Daoy (cell line): ENCODE results near the gene IPP. TPM values are rescaled to one million over a fixed set of nuclear protein-coding genes. Genes with fewer than 3 reads are reported as not detected.
"Not testable (repeated sequence)": the region's sequence is repeated elsewhere in the genome, so short reads cannot be mapped to it uniquely, and the experiment has no call there.

Experiments used
- DNase-seq: peaks from one replicate; pipeline ENCODE4 v3.0.0-alpha.2; 2015; ENCODE audit warnings: low read depth
- total RNA-seq: library from RNA; depleted of rRNA; stranded (reverse); fragments of >200 nt; shearing (Covaris generic); gene quantifications from 2 replicates; pipeline ENCODE4 v1.2.3, GENCODE V29; 2014

Gene IPP
- total RNA-seq, 1 experiment from 2014 or later: 9.7 TPM

DNA sequence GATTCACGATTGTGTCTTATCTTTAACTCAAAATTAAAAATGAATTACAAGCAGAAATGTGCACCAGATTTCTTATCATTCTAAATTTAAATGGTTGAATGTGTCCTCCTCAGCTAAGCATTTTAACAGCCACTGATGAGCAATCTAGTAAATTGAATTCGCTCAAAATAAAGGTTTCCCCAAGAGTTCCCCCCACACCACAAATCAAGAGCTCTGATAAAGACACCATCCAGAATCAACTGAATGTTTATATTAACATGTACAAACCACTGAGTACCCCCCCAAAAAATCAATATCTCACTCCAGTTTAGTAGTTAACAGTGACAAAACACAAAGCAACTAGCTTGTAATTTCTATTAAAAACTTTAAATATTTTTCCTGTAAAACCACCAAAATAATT lies 66.1 kb downstream of the IPP start:
- DNase-seq: no peak

DNA sequence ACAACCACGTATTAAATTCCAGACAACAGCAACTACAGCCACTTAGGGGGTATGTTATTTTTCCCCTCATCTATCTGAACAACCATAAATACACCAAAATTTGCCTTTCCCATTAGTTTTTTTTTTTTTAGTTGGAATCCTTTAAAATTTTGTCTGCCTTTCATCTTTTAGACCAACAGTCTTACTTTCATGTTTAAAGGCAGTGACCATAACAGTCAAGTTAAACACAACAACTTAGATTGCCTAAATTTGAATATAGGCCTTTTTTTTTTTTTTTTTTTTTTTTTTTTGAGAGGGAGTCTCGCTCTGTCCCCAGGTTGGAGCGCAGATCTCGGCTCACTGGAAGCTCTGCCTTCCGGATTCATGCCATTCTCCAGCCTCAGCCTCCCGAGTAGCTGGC lies 67.5 kb downstream of the IPP start:
- DNase-seq: no peak

DNA sequence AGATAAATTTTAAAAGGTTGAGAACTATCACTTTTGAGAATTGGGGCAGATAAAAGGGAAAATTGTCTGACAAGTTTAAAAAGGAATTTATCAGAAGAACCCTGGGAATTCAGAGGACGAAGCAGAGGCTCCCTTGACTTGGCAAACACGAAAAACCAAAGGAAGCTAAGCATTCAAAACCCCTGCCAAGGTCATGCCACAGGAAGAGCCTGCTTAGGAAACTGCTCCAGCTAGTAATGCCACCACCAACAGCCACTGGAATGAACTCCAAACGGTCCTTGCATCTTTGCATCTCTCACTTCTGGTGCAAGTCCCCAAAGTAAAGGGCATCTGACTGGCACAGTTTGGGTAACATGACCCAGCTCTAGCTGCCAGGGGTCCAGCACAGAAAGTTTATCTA lies 71.3 kb downstream of the IPP start:
- DNase-seq: peak; percentile 7

DNA sequence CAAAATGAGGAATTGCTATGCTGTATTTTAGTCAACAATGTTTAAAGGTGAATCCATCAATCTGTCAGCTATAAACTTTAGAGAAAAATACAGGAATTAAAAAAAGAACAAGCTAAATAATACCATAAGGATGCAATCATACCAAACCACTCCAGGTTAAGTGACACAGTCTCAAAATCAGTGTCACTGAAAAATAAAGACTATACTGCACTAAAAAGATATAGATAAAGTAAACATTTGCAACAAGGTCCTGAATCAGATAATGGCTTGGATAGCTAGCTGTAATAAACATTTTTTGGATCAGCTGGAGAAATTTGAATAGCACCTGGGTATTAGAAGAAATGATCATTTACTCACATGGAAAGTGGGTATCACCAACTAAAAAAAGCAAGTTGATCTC lies 72.0 kb downstream of the IPP start:
- DNase-seq: no peak

DNA sequence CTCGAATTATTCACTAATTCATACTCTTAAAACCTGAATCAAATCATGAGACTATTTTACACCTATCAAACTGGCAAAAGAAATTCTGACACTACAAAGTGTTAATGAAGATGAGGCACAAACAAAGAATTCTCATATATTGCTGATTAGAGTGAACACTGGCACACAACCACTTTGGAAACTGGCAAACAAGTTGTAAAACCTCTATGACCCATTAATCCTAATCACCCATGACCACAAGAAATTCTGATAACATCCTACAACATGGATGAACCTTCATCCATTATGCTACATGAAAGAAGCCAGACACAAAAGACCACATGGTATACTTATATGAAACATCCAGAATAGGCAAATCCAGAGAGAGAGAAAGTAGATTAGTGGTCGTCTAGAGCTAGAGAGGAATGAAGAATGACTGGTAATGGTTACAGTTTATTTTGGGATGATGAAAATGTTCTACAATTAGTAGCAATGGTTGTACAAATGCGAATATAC lies 72.7 kb downstream of the IPP start:
- no peak for DNase-seq

DNA sequence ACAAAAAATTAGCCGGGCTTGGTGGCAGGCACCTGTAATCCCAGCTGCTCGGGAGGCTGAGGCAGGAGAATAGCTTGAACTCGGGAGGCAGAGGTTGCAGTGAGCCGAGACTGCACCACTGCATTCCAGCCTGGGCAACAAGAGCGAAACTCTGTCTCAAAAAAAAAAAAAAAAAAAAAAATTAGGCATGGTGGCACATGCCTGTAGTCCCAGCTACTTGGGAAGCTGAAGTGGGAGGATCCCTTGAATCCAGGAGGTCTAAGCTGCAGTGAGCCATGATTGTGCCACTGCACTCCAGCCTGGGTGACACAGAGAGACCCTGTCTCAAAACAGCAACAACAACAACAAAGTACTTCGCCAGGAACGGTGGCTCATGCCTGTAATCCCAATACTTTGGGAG lies 73.9 kb downstream of the IPP start:
- DNase-seq: not testable (repeated sequence)

DNA sequence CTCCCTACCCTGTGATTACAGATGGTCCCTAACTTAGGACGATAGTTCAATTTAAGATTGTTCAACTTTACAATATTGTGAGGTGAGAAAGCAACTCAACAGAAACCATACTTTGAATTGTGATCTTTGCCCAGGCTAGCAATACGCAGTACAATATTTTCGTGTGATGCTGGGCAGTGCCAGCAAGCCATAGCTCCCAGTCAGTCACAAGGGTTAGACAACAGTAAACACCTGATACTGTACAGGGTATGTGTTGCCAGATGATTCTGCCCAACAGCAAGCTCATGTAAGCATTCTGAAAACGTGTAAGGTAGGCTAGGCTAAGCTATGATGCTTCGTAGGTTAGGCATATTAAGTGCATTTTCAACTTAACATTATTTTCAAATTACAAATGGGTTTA lies 76.0 kb downstream of the IPP start:
- no peak for DNase-seq

DNA sequence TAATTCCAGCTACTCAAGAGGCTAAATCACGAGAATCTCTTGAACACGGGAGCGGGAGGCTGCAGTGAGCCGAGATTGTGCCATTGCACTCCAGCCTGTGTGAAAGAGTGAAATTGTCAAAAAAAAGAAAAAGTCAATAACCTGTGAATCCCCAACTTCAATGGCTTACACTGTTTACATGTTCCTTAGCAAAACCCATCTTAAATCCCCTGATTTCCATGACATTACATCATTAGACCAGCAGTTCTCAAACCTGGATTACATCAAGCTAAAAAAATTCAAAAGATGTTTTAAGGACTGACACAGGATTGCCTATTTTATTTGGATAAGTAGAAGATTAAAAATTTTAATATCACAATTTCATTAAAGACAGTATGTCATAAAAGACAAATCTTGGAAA lies 76.5 kb downstream of the IPP start:
- DNase-seq: no peak

DNA sequence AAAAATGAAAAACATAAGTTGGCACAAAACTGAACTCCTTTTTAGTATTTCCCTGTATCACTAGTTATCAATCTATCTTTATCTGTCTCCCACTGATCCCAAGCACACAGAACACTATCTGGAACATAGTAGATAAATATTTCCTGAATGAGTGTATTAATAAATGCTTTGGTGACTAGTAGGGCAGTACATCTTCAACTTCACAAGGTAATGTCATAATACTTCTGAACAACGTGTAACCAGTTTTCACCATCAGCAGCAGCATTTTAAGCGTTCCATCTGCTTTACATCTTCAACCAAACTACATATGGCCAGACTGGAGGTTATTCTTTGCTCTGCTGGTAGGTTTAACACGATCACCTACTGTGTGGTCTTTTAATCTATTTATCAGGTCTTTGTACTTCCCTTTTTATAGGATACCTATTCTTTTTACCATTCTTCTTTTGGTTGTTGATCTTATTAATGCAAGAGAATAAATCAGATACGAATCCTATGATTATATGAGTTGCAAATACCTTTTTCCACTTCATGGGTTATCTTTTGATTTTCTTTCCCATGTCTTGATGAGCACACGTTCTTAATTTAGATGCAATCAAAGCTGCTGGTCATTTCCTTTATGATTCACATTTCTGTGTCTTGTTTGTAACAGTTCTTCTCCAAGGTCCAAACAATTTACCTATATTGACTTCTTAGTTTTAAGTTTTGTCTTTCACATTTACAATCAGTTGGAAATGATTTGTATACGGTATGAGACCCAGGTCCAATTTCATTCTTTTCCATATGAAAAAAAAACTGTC lies 80.4 kb downstream of the IPP start:
- no peak for DNase-seq

DNA sequence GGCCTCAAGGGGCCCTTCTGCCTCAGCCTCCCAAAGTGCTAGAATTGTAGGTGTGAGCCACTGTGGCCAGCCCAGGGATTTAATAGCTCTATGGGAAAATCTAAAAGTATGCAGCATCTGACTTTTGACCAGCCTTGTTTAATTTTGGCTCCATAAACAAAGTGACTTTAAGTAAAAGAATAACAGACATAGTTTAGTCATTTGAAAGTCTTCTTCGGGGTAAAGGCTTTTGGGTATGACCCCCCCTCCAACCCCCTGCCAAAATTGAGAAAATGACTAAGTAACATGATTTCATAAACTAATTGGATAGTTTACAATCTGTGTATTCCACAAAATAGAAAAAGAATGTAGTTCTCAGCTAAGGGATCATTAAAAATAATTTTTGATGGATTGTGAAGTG lies 81.1 kb downstream of the IPP start:
- DNase-seq: no peak

DNA sequence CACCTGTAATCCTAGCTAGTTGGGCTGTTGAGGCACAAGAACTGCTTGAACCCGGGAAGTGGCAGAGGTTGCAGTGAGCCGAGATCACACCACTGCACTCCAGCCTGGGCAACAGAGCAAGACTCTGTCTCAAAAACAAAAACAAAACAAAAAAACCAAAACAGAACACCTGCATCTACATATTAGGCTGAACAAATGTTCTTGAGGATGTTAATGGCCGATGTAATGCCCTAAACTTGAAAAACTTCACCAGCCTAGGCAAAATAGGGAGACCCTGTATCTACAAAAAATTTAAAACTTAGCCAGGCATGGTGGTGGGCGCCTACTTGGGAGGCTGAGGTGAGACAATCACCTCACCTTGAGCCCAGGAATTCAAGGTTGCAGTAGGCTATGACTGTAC lies 81.9 kb downstream of the IPP start:
- DNase-seq: no peak

DNA sequence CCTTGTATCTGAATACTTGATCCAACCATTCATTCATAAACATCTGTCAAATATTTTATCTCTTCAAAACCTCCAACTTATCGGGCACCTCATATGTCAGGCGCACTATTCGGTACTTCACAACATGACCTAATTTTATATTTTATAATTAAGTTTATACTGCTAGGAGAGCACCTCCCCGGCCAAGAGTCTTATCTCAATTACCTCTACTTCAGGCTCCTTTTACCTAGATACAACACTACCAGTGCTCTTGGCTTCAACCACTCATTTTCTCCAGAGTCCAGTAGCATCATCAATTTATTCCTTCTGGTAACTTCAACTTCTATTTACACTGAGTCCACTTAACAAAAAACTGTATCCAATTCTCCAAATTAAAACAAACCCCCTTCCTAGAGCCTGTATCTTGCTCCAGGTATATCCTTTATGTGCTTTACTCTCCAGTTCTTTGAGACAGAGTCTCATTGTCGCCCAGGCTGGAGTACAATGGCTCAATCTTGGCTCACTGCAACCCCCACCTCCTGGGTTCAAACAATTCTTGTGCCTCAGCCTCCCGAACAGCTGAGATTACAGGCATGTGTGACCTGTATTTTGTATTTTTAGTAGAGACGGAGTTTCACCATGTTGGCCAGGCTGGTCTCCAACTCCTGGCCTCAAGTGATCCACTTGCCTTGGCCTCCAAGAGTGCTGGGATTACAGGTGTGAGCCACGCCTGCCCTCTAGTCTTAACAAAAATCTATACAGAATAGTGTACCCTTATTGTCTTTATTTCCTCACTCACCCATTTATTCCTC lies 82.9 kb downstream of the IPP start:
- DNase-seq: no peak

DNA sequence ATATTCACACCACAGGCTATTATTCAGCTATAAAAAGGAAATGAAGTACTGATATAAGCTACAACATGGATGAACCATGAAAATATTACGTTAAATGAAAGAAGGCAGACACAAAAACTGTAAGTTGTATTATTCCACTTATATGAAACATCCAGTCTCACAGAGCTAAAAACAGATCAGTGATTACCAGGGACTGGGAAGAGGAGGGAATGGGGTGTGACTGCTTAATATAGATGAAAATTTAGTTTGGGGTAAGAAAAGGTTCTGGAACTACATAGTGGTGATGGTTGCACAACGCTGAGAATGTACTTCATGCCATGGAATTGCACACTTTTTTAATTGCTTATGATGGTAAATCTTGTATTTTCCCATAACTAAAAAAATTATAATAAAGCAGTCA lies 83.6 kb downstream of the IPP start:
- no peak for DNase-seq

DNA sequence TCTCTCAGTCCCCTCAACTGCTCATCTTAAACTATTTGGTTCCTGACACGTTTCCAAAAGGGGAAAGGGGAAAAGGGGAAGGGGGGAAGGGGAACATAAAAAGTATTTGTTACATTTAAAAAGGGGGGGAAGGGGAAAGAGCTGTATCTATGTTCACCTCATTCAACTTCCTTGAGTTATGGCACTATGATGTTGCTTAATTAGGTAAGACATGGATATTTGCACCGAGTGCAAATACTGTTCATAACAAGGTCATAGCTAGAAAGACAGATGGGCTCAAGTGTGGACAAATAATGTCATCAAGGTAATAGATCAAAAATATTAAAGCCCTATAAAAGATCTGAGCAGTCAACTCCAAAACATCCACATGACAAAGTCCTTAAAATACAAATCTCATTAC lies 90.1 kb downstream of the IPP start:
- no peak for DNase-seq

DNA sequence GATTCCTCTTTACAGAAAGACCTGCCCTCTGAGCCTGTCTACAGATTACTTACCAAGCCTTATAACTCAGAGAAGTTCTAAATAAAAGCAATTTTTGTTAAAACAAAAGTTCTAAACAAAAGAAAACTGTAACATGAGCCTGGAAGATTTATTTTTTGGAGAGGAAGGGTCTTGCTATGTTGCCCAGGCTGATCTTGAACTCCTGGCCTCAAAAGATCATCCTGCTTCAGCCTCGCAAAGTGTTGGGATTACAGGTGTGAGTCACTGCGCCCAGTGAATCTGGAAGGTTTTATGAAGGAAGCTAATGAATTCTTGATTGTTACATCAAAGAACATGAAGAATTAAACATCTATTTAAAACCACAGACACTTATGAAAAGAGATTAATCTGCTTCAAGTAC lies 91.2 kb downstream of the IPP start:
- DNase-seq: no peak

DNA sequence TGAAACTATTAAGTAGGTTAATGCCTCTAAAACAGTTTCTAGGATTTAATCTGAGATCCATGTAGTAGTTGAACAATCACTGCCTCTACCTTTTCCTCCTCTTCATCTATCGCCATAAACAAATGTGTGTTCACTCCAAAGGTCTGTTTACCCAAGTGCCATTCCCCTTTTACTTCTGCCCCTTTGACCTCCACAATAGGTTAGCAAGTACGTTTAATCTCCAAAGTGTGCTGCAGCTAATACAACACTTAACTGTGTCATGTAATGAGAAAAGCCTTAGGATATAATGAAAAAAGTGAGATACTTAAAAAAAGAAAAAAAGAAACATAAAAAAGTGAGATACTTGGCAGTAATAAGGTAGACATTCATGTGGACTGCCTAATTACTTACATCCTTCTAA lies 92.3 kb downstream of the IPP start:
- DNase-seq: no peak

DNA sequence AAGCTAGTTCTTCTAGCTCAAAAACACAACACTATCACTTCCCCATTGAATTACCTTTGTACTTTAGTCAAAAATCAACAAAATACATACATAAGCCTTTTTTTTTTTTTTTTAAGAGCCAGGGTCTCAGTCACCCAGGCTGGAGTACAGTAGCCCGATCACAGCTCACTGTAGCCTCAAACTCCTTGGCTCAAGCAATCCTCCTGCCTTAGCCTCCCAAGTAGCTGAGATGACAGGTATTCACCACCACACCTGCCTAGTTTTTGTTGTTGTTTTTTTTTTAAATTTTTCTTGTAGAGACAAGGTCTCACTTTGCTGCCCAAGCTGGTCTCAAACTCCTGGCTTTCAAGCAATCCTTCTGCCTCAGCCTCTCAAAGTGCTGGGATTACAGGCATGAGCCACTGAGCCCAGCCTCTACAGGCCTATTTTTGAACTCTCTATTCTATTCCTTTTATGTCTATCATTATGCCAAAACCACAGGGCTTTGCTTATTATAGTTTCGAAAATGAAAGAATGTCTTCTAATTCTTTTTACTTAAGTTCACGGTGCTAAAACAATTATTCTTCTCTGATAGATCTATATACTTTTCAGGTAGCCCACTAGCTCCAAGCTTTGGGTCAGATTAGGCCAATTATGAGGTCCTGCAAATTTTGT lies 93.8 kb downstream of the IPP start:
- no peak for DNase-seq

DNA sequence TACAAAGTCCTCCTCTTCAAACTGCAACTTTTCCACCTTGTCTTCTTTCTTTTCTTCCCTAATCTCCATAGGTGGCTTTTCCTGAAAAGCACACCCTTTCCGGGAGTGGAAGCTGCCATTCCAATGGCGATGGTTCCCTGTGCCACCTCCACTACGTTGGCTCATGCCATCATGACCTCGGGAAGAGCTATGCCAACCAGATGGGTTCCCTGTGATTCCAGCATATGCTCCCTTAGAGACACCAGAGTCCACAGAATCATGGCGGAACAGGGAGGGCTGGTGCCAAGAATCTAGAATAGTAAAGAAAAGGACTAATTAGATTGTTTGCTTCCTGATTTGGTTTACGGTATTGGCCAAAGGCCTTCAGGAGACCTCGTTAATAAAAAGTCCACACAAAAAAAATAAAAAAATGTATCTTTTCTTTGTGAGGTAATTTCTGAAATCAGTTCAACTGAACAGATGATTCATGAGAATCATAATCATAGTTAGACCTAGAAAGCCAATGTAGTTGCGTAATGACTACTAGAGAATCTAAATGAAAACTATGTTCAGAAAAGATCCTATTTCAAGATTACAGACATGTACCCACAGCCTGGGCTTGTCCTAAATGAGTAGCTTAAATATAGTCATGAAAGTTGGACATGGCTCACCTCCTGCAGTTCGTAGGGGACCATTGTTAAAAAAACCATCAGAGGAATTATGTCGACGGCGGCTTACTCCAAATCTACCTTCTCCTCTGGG lies 95.7 kb downstream of the IPP start:
- DNase-seq: no peak
